Thyroid gland (tissue), 4 donors: ENCODE data around the gene HHATL.

ENCODE experiments used
- CTCF ChIP-seq, 6 experiments: fragments of 200-600 bp in 3 of 6; fragments of 450-650 bp in 3 of 6; sonication (generic) in 3 of 6; IDR thresholded peaks; one replicate each; pipeline ENCODE4 v1.5.1; 2016 to 2019; ENCODE audit warnings: antibody characterized with exemption in 6 of 6, mild to moderate bottlenecking in 2 of 6, inconsistent platforms in 1 of 6, moderate library complexity in 1 of 6
- POLR2A ChIP-seq, 2 donors: fragments of 450-650 bp; IDR thresholded peaks; one replicate each; pipeline ENCODE4 v1.6.1; 2017; ENCODE audit warnings: antibody characterized with exemption in 2 of 2, mild to moderate bottlenecking in 2 of 2, moderate library complexity in 1 of 2

- TF ChIP-seq CTCF (IDR thresholded peaks at IDR 0.05), result no peak
- TF ChIP-seq POLR2A (IDR thresholded peaks at IDR 0.05), result no peak
These were observed 540 bp upstream of the HHATL start for GRCh38 chr3:42702982-42703694.
